ENCODE measurements around the gene ANK2. TPM values are rescaled to one million over a fixed set of nuclear protein-coding genes. Genes with fewer than 3 reads are reported as not detected.

The ANK2 gene
- total RNA-seq, 2 donors from 2014 or later, result 70.0 to 124 TPM

DNA sequence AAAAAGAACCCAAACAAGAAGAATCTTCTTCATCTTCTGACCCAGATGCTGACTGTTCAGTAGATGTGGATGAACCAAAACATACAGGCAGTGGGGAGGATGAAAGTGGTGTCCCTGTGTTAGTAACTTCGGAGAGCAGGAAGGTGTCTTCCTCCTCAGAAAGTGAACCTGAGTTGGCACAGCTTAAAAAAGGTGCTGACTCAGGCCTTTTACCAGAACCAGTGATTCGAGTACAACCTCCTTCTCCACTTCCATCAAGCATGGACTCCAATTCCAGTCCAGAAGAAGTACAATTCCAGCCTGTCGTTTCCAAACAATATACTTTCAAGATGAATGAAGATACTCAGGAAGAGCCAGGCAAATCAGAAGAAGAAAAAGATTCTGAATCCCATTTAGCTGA, 307.0 kb downstream of the ANK2 start:
- Mint-ChIP-seq H3K4me3 (no peak overlapping the region), H3K27me3 (ENCODE audit: insufficient read depth) (no peaks in the 10 kb centered on the region), H3K36me3 (ENCODE audit: low read depth) (peaks cover 65% of the 10 kb centered on the region), H3K4me1 (no peaks in the 10 kb centered on the region), H3K27ac (no peak overlapping the region), H3K9me3 (no peaks in the 10 kb centered on the region)
- Histone ChIP-seq H3K4me3 (ENCODE audit: low read length) (no peak overlapping the region), H3K27ac (ENCODE audit: low read depth, low read length) (no peak overlapping the region), H3K36me3 (ENCODE audit: control insufficient read depth, insufficient read depth, low read length) (peaks cover 73% of the 10 kb centered on the region), H3K27me3 (ENCODE audit: control insufficient read depth, insufficient read depth, low read length, poor library complexity, severe bottlenecking) (no peaks in the 10 kb centered on the region), H3K9me3 (ENCODE audit: control insufficient read depth, low read length) (no peaks in the 10 kb centered on the region), H3K9ac (ENCODE audit: extremely low read depth, low read length, poor library complexity, severe bottlenecking) (no peak overlapping the region), H3K4me1 (ENCODE audit: control insufficient read depth, insufficient read depth, low read length) (peaks cover 2% of the 10 kb centered on the region)
- WGBS, 2 experiments (ENCODE audit: insufficient coverage in 1 of 2, insufficient read length in 1 of 2), result 86 to 97% methylated on average over 1 to 3 of the region's 3 CpGs
- TF ChIP-seq, protein P1, sequence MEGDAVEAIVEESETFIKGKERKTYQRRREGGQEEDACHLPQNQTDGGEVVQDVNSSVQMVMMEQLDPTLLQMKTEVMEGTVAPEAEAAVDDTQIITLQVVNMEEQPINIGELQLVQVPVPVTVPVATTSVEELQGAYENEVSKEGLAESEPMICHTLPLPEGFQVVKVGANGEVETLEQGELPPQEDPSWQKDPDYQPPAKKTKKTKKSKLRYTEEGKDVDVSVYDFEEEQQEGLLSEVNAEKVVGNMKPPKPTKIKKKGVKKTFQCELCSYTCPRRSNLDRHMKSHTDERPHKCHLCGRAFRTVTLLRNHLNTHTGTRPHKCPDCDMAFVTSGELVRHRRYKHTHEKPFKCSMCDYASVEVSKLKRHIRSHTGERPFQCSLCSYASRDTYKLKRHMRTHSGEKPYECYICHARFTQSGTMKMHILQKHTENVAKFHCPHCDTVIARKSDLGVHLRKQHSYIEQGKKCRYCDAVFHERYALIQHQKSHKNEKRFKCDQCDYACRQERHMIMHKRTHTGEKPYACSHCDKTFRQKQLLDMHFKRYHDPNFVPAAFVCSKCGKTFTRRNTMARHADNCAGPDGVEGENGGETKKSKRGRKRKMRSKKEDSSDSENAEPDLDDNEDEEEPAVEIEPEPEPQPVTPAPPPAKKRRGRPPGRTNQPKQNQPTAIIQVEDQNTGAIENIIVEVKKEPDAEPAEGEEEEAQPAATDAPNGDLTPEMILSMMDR (conservative IDR thresholded peaks at IDR 0.05), result no peak
- DNase-seq, result no peak

DNA sequence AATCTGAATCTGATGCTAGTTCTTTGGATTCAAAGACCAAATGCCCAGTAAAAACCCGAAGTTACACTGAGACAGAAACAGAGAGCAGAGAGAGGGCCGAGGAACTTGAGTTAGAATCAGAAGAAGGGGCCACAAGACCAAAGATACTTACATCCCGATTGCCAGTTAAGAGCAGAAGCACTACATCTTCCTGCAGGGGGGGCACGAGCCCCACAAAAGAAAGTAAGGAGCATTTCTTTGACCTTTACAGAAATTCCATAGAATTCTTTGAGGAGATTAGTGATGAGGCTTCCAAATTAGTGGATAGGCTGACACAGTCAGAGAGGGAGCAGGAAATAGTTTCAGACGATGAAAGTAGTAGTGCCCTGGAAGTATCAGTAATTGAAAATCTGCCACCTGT, 309.3 kb downstream of the ANK2 start:
- Mint-ChIP-seq H3K4me3 (no peak overlapping the region), H3K36me3 (ENCODE audit: low read depth) (peaks cover 63% of the 10 kb centered on the region), H3K4me1 (no peaks in the 10 kb centered on the region), H3K27ac (no peak overlapping the region), H3K9me3 (no peaks in the 10 kb centered on the region), H3K27me3 (ENCODE audit: insufficient read depth) (no peaks in the 10 kb centered on the region)
- H3K4me3 ChIP-seq (ENCODE audit: low read length), result no peak overlapping the region
- H3K9ac ChIP-seq (ENCODE audit: extremely low read depth, low read length, poor library complexity, severe bottlenecking), result no peak overlapping the region
- H3K9me3 ChIP-seq (ENCODE audit: control insufficient read depth, low read length), result no peaks in the 10 kb centered on the region
- peak; percentile 51 for DNase-seq
- TF ChIP-seq, protein P1 (conservative IDR thresholded peaks at IDR 0.05), result peak; percentile 27
- no peak overlapping the region for H3K27ac ChIP-seq (ENCODE audit: low read depth, low read length)
- peaks cover 70% of the 10 kb centered on the region for H3K36me3 ChIP-seq (ENCODE audit: control insufficient read depth, insufficient read depth, low read length)
- peaks cover 2% of the 10 kb centered on the region for H3K4me1 ChIP-seq (ENCODE audit: control insufficient read depth, insufficient read depth, low read length)
- no peaks in the 10 kb centered on the region for H3K27me3 ChIP-seq (ENCODE audit: control insufficient read depth, insufficient read depth, low read length, poor library complexity, severe bottlenecking)
- 92 to 98% methylated on average over 4 to 5 of the region's 5 CpGs for WGBS, 2 experiments (ENCODE audit: insufficient coverage in 1 of 2, insufficient read length in 1 of 2)

DNA sequence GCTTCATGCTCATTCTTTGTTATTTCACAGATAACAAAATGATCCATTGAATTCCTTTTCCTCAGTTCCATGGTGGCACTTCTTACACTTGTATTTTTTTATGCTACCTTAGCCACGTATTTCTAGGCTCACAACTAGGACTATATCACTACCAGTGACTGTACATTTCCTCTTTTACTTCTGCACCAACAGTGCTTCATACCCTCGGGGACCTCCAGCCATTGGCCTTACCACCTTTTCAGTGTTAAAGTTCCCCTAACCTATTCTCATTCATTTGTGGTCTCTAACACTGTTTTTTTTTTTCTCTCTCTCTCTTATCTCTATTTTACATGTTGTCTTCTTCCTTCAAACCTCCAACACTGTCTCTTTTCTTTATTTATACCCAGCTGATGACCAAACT, 315.9 kb downstream of the ANK2 start:
- Histone ChIP-seq H3K9me3 (ENCODE audit: control insufficient read depth, low read length) (no peaks in the 10 kb centered on the region), H3K4me1 (ENCODE audit: control insufficient read depth, insufficient read depth, low read length) (no peaks in the 10 kb centered on the region), H3K9ac (ENCODE audit: extremely low read depth, low read length, poor library complexity, severe bottlenecking) (no peak overlapping the region), H3K27me3 (ENCODE audit: control insufficient read depth, insufficient read depth, low read length, poor library complexity, severe bottlenecking) (no peaks in the 10 kb centered on the region), H3K36me3 (ENCODE audit: control insufficient read depth, insufficient read depth, low read length) (peaks cover 89% of the 10 kb centered on the region), H3K27ac (ENCODE audit: low read depth, low read length) (no peak overlapping the region), H3K4me3 (ENCODE audit: low read length) (no peak overlapping the region)
- WGBS, 2 experiments (ENCODE audit: insufficient coverage in 1 of 2, insufficient read length in 1 of 2), result 94 to 100% methylated on average over 2 of the region's 2 CpGs
- Mint-ChIP-seq H3K4me3 (no peak overlapping the region), H3K4me1 (no peaks in the 10 kb centered on the region), H3K27me3 (ENCODE audit: insufficient read depth) (no peaks in the 10 kb centered on the region), H3K36me3 (ENCODE audit: low read depth) (peaks cover 48% of the 10 kb centered on the region), H3K27ac (no peak overlapping the region), H3K9me3 (no peaks in the 10 kb centered on the region)
- TF ChIP-seq, protein P1 (conservative IDR thresholded peaks at IDR 0.05), result no peak
- DNase-seq, result no peak

Measured in endodermal cell (in vitro differentiated cells).